ENCODE results near the gene HOXB9.

HOXB9 gene

GRCh38 chr17:48597528-48597777 lies 28.7 kb downstream of the HOXB9 start:
- H3K4me3 ChIP-seq (ENCODE audit: low read depth, low read length): no peak overlapping the region
- TF ChIP-seq, protein P1, sequence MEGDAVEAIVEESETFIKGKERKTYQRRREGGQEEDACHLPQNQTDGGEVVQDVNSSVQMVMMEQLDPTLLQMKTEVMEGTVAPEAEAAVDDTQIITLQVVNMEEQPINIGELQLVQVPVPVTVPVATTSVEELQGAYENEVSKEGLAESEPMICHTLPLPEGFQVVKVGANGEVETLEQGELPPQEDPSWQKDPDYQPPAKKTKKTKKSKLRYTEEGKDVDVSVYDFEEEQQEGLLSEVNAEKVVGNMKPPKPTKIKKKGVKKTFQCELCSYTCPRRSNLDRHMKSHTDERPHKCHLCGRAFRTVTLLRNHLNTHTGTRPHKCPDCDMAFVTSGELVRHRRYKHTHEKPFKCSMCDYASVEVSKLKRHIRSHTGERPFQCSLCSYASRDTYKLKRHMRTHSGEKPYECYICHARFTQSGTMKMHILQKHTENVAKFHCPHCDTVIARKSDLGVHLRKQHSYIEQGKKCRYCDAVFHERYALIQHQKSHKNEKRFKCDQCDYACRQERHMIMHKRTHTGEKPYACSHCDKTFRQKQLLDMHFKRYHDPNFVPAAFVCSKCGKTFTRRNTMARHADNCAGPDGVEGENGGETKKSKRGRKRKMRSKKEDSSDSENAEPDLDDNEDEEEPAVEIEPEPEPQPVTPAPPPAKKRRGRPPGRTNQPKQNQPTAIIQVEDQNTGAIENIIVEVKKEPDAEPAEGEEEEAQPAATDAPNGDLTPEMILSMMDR (conservative IDR thresholded peaks at IDR 0.05; ENCODE audit: low read depth, low read length): no peak
- no peak for DNase-seq (ENCODE audit: low read depth)

DNA sequence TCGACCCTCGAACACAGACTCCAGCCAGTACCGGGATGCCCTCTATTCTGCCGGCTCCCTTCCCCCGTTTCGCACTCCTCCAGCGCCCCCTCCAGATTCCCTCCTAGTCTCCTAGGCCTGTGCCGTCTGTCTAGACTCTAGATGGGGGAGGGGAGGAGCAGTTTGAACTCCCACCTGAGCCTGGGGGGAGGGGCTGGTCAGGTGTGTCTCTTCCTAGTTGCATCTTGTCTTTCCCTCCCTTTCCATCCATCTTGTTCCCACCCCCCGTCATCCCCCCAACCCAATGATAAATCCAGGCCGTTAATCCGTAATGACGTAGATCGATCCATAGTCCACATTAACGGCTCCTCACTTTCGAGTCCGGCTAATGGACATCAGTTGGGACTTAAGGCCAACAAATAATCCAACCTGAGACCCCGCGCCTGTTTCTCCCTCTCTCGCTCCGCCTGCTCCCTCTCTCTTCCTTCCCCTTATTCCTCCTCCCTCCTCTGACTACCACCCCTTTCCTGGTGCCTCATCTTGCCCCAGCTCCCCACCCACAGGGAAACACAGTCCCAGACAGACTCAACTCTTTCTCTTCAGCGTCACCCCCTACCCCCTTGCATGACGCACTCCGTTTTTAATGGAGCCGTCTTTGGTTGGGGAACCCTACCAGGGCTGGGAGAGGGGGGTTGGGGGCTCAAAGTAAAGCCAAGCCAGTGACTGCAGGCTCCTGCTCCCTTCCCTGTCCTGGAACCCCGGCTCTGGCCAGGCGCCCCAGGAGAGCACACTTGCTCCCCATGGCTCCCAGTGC lies 29.2 kb downstream of the HOXB9 start:
- no peak for DNase-seq (ENCODE audit: low read depth)
- no peak overlapping the region for H3K4me3 ChIP-seq (ENCODE audit: low read depth, low read length)
- TF ChIP-seq, protein P1 (conservative IDR thresholded peaks at IDR 0.05; ENCODE audit: low read depth, low read length): no peak

GRCh38 chr17:48596000-48596734 lies 30.0 kb downstream of the HOXB9 start:
- no peak for DNase-seq (ENCODE audit: low read depth)
- TF ChIP-seq, protein P1 (conservative IDR thresholded peaks at IDR 0.05; ENCODE audit: low read depth, low read length): no peak
- H3K4me3 ChIP-seq (ENCODE audit: low read depth, low read length): no peak overlapping the region

- H3K4me3 ChIP-seq (ENCODE audit: low read depth, low read length): no peak overlapping the region
- DNase-seq (ENCODE audit: low read depth): no peak
- TF ChIP-seq, protein P1 (conservative IDR thresholded peaks at IDR 0.05; ENCODE audit: low read depth, low read length): no peak
Observed at GRCh38 chr17:48595278-48595999, 30.7 kb downstream of the HOXB9 start.

DNA sequence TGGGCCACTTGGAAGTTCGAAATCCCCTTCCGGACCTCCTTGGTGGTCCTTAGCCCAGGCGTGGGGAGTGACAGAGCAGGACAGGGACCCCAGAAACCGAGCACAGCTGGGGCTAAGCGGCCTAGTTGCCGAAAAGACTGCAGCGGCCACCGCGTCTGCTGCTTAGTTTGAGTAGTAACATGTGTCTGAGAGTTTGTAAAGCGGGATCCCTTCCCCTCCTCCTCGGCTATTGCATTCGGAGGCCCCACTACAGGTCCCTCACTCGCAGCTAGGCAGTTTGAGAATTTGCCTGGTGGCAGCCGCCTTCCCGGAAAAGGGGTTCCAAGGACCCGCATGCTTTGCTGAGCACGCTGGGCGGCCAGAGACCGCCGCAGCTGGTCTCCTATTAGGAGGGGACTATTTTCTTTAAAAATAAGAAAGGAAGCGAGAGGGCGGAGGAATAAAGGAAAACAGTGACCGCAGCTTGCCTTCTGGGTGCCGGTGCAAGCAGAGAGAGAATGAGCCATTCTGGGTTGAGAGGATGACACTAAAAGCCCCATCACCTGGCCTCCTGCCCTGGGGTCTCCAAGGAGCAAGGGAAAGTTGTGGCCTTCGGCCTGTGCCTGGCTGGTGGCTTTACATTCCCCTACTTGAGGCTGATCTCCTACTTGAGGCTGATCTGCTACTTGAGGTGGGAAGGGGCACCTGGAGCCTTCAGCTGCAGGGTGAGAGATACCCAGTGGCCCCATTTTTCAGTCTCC lies 31.4 kb downstream of the HOXB9 start:
- no peak overlapping the region for H3K4me3 ChIP-seq (ENCODE audit: low read depth, low read length)
- TF ChIP-seq, protein P1 (conservative IDR thresholded peaks at IDR 0.05; ENCODE audit: low read depth, low read length): no peak
- no peak for DNase-seq (ENCODE audit: low read depth)

GRCh38 chr17:48593840-48594537 lies 32.2 kb downstream of the HOXB9 start:
- H3K4me3 ChIP-seq (ENCODE audit: low read depth, low read length): no peak overlapping the region
- DNase-seq (ENCODE audit: low read depth): peak; percentile 54
- TF ChIP-seq, protein P1 (conservative IDR thresholded peaks at IDR 0.05; ENCODE audit: low read depth, low read length): peak; percentile 68

All from choroid plexus epithelial cell (primary cell).